ENCODE data around the gene AKNA.

DNA sequence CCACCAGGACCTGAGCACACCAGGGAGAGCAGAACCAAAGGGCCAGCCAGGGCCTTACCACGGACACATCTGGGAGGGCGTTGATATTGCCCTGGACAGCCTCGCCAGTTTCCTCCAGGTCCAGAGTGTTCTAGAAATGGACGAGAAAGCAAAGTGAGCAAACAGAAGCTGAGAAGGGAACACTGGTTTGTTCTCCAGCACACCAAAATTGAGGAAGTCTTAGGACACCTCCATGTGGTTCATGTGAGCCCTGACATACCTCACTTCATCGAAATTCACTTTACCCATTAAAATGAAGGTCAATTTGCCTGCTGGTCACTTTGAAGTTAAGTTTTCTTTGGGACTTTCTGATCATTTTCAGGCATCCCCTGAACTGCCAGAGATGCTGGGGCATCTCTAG is 20.1 kb upstream of the AKNA start:
- TF ChIP-seq POLR2A (IDR thresholded peaks at IDR 0.05) (no peak), EP300 (IDR thresholded peaks at IDR 0.05; ENCODE audit: low read depth) (no peak)
- TF ChIP-seq, protein P1, sequence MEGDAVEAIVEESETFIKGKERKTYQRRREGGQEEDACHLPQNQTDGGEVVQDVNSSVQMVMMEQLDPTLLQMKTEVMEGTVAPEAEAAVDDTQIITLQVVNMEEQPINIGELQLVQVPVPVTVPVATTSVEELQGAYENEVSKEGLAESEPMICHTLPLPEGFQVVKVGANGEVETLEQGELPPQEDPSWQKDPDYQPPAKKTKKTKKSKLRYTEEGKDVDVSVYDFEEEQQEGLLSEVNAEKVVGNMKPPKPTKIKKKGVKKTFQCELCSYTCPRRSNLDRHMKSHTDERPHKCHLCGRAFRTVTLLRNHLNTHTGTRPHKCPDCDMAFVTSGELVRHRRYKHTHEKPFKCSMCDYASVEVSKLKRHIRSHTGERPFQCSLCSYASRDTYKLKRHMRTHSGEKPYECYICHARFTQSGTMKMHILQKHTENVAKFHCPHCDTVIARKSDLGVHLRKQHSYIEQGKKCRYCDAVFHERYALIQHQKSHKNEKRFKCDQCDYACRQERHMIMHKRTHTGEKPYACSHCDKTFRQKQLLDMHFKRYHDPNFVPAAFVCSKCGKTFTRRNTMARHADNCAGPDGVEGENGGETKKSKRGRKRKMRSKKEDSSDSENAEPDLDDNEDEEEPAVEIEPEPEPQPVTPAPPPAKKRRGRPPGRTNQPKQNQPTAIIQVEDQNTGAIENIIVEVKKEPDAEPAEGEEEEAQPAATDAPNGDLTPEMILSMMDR (IDR thresholded peaks at IDR 0.05) = no peak
